ENCODE results near the gene FRG2C.
"Not testable (repeated sequence)": the region's sequence is repeated elsewhere in the genome, so short reads cannot be mapped to it uniquely, and the experiment has no call there.

The FRG2C gene

GRCh38 chr3:75669348-75670297, 5.5 kb downstream of the FRG2C start:
- DNase-seq = not testable (repeated sequence)

- DNase-seq = not testable (repeated sequence)
Measured at GRCh38 chr3:75670298-75671286, 6.5 kb downstream of the FRG2C start.

GRCh38 chr3:75671287-75672139, 7.4 kb downstream of the FRG2C start:
- not testable (repeated sequence) for DNase-seq

GRCh38 chr3:75672140-75672775, 8.1 kb downstream of the FRG2C start:
- not testable (repeated sequence) for DNase-seq

GRCh38 chr3:75683965-75684364, 19.8 kb downstream of the FRG2C start:
- DNase-seq = not testable (repeated sequence)

GRCh38 chr3:75687323-75687722, 23.2 kb downstream of the FRG2C start:
- no peak for DNase-seq

- no peak for DNase-seq
Measured at GRCh38 chr3:75692061-75692460, 27.9 kb downstream of the FRG2C start.
